Neural crest cell (in vitro differentiated cells): ENCODE data around the gene SNAI1. TPM values are rescaled to one million over a fixed set of nuclear protein-coding genes. Genes with fewer than 3 reads are reported as not detected.
"Not testable (repeated sequence)": the region's sequence is repeated elsewhere in the genome, so short reads cannot be mapped to it uniquely, and the experiment has no call there.

Experiments
- DNase-seq: peaks from one replicate; pipeline ENCODE4 v3.0.0; 2021; ENCODE audit warnings: low read depth, mixed read lengths, low spot score
- H3K27ac Mint-ChIP-seq: one replicate; pipeline ENCODE4 v1.8.0; 2021; ENCODE audit warnings: mild to moderate bottlenecking, mixed read lengths; ENCODE audit not compliant: unreplicated experiment
- H3K27me3 Mint-ChIP-seq: 2 replicates; pipeline ENCODE4 v1.8.0; 2021; ENCODE audit warnings: low read depth, mild to moderate bottlenecking, mixed read lengths
- H3K36me3 Mint-ChIP-seq: 2 replicates; pipeline ENCODE4 v1.8.0; 2021; ENCODE audit warnings: low read depth, mild to moderate bottlenecking, mixed read lengths
- H3K4me1 Mint-ChIP-seq: 2 replicates; pipeline ENCODE4 v1.8.0; 2021; ENCODE audit warnings: mixed read lengths
- H3K4me3 Mint-ChIP-seq: one replicate; pipeline ENCODE4 v1.8.0; 2021; ENCODE audit warnings: mild to moderate bottlenecking, mixed read lengths
- H3K9me3 Mint-ChIP-seq: 2 replicates; pipeline ENCODE4 v1.8.0; 2021; ENCODE audit warnings: mixed read lengths
- total RNA-seq: library from RNA; stranded (reverse); gene quantifications from 2 replicates; pipeline ENCODE4 v1.2.1, GENCODE V29; 2021
- TF ChIP-seq, protein P1 (sequence below): fragments of 200-600 bp; sonication (generic); conservative IDR thresholded peaks from 2 replicates; pipeline ENCODE4 v1.5.0; 2021; ENCODE audit warnings: antibody characterized with exemption, mild to moderate bottlenecking

Gene SNAI1
- total RNA-seq, 1 donor from 2014 or later: 12.5 TPM

DNA sequence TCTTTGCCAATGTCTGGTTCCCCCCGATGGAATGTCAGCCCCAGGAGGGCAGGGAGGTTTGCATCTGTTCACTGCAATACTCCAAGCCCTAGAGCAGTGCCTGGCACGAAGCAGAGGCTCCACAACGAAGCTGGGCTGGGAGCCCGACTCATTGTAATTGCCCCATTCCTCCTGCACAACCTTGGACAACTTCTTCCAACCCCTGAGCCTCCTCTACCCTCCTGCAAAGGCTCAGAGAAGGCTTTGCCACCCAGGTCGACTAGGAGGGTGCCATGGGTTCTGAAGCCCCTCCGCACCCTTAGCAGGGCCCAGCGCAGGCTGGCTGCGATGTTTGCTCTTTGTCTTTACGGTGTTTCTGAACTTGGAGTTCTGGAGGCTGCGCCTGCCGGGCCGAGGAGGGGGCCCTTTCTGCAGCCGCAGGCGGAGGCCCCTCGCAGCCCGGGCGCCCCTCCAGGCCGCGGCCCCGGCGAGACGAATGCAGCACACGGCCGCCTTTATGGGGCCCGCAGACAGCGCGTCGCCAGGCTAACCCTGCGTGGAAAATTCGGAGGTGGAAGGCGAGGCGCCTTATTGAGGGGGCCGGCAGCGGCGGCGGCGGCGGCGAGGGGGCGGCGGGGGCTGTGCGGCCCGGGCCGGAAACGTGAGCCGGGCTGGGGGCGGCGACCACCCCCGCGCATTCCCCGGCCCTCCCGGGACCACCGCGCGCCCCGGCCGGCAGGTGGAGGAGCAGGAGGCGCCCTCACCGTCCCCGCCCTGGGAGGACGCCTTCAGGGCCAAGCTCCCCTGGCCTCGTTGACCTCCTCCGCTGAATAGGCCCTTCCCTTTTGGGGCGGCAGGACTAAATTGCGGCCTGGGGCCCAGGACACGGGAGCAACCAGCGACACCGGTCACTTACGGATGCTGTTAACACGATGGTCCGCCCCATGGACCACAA is 27.0 kb downstream of the SNAI1 start:
- no peak overlapping the region for H3K4me3 Mint-ChIP-seq
- no peaks in the 10 kb centered on the region for H3K9me3 Mint-ChIP-seq
- TF ChIP-seq, protein P1, sequence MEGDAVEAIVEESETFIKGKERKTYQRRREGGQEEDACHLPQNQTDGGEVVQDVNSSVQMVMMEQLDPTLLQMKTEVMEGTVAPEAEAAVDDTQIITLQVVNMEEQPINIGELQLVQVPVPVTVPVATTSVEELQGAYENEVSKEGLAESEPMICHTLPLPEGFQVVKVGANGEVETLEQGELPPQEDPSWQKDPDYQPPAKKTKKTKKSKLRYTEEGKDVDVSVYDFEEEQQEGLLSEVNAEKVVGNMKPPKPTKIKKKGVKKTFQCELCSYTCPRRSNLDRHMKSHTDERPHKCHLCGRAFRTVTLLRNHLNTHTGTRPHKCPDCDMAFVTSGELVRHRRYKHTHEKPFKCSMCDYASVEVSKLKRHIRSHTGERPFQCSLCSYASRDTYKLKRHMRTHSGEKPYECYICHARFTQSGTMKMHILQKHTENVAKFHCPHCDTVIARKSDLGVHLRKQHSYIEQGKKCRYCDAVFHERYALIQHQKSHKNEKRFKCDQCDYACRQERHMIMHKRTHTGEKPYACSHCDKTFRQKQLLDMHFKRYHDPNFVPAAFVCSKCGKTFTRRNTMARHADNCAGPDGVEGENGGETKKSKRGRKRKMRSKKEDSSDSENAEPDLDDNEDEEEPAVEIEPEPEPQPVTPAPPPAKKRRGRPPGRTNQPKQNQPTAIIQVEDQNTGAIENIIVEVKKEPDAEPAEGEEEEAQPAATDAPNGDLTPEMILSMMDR: no peak
- H3K27ac Mint-ChIP-seq: peak overlapping the region; percentile 19
- no peak for DNase-seq
- H3K36me3 Mint-ChIP-seq: no peaks in the 10 kb centered on the region
- peaks cover 13% of the 10 kb centered on the region for H3K4me1 Mint-ChIP-seq
- peaks cover 4% of the 10 kb centered on the region for H3K27me3 Mint-ChIP-seq

DNA sequence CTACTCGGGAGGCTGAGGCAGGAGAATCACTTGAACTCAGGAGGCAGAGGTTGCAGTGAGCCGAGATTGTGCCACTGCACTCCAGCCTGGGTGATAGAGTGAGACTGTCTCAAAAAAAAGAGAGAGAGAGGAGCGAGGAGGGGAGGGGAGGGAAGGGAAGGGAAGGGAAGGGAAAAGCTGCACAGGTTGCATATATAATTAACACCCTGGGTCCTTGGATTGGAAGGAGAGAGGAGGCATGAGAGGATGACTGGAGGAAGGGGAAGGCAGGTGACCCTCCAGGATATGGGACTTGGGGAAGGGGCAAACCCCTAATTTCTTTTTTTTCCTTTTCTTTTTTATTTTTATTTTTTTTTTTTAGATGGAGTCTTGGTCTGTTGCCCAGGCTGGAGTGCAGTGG is 28.8 kb downstream of the SNAI1 start:
- H3K36me3 Mint-ChIP-seq, H3K4me3 Mint-ChIP-seq, H3K9me3 Mint-ChIP-seq, H3K27ac Mint-ChIP-seq, H3K27me3 Mint-ChIP-seq, DNase-seq: not testable (repeated sequence)
- peaks cover 24% of the 10 kb centered on the region for H3K4me1 Mint-ChIP-seq

DNA sequence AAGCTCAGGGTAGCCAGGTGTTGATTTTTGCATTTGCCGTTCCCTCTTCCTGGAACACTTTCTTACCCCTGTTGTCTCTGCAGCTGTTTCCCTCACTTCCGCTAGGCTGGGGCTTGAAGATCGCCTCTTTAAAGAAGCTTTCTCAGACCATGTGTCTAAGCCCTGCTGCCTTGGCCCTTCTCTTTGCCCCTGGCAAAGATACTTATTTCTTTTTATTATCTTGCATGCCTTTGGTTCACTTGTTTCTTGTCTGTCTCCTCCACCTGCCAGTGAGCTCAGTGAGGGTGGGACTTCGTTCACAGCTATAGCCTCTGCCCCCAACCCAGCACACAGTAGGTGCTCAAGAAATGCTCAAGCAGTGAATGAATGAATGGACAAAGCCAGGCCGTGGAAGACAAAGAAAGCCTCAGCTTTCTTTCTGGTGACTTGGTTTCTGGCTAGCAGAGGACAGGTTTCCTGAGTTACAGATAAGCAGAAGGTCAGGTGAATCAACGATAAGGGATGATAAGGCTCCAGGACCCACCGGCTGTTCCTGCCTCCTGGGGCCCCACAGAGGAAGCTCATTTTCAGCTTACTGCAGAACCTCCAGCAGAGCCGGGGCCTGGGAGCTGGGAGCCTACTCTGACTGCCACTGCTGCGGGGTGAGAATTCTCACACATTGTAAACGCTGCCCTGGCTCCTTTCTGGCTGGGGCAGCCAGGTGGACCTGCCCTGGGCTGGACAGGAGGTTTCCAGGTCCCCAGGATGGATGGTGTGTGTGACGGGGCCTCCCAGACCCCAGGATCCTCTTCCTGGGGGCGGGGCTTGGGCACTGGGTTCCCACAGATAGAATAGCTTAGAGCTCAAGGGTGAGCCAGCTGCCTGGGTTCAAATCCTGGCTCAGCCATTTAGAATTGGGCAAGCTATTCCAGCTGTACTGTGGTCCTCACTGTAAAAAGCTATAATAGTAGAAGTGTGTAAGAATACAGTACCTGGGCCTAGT is 29.8 kb downstream of the SNAI1 start:
- Mint-ChIP-seq H3K27me3 (peaks cover 4% of the 10 kb centered on the region), H3K27ac (no peak overlapping the region), H3K4me3 (no peak overlapping the region), H3K9me3 (no peaks in the 10 kb centered on the region), H3K36me3 (no peaks in the 10 kb centered on the region), H3K4me1 (peaks cover 24% of the 10 kb centered on the region)
- DNase-seq: no peak
- TF ChIP-seq, protein P1: no peak

DNA sequence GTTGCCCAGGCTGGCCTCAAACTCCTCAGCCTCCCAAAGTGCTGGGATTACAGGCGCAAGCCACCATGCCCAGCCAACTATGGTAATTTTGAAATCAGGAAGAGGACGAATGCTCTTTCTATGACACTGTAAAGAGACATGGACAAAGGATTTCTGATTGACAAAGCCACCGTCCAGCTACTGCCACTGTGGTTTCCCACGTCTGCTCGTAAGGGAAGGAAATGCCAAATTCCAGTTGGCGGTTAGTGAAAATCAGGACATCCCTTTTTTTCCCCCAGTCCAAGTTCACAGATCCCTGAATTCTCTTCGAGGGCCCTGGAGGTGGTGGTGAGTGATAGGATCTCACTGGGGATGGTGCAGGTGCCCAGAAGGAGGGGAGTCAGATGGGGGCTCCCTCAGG is 31.2 kb downstream of the SNAI1 start:
- no peaks in the 10 kb centered on the region for H3K9me3 Mint-ChIP-seq
- TF ChIP-seq, protein P1: no peak
- peaks cover 24% of the 10 kb centered on the region for H3K4me1 Mint-ChIP-seq
- DNase-seq: no peak
- H3K4me3 Mint-ChIP-seq: no peak overlapping the region
- H3K36me3 Mint-ChIP-seq: no peaks in the 10 kb centered on the region
- peak overlapping the region; percentile 35 for H3K27ac Mint-ChIP-seq
- peaks cover 4% of the 10 kb centered on the region for H3K27me3 Mint-ChIP-seq

DNA sequence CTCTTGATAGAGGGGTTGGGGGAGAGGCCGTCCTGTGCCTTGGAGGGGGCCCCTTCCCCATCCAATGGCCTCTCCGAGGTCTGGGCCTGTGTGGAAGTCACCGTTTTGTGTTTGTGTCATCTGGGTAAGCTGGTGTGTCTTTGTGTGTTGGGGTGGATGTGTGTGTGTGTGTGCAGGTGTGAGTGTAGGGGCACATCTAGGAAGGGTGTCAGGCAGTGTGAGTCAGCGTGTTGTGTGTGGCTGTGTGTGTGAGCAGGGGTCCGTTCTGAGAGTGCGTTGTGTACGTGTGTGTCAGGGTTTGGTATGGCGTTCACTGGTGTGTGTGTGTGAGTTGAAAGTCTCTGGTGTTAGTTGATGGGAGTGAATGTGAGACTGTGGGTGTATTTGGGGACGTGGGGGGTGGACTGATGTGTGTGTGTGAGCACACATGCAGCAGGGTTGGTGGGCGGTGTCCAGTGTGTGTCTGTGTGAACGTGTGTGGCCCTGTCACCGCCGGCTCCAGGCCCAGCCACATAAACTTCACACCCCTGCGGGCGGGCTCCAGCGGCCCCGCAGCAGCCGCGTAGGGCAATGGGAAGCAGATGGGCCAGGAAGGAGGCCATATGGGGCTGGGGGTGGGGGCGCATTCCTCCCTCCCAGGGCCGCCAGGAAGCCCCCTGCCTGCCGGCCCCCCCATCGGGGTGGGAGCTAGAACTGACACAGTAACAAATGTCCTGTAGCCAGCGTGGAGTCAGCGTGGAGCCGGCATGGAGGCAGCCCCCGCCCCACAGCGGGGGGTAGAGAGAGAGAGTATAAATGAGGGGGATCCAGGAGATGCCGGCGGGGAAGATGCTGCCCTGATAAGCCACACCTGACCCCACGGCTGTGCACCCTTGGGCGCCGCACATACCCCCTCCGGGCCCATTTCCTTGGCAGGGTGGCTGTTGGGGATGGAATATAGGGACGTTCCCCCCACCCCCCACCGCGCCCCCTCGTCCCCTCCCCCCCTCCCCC is 32.1 kb downstream of the SNAI1 start:
- peaks cover 2% of the 10 kb centered on the region for H3K27me3 Mint-ChIP-seq
- no peaks in the 10 kb centered on the region for H3K9me3 Mint-ChIP-seq
- DNase-seq: no peak
- H3K4me3 Mint-ChIP-seq: no peak overlapping the region
- no peaks in the 10 kb centered on the region for H3K36me3 Mint-ChIP-seq
- peaks cover 20% of the 10 kb centered on the region for H3K4me1 Mint-ChIP-seq
- peak overlapping the region; percentile 44 for H3K27ac Mint-ChIP-seq
- TF ChIP-seq, protein P1: no peak
